H1 (cell line): ENCODE data around the gene EPB41L2. TPM values are rescaled to one million over a fixed set of nuclear protein-coding genes. Genes with fewer than 3 reads are reported as not detected.

Source experiments
- CHD1 ChIP-seq: IDR thresholded peaks from 2 replicates; pipeline ENCODE4 v1.6.1; 2012; ENCODE audit warnings: low read depth, low read length, improper control_type of control experiment
- CHD7 ChIP-seq: fragments of 300-600 bp; sonication (generic); IDR thresholded peaks from 2 replicates; pipeline ENCODE4 v1.7.1; 2012; ENCODE audit warnings: low read length, moderate library complexity, mild to moderate bottlenecking, inconsistent platforms; ENCODE audit not compliant: insufficient replicate concordance
- CREB1 ChIP-seq: IDR thresholded peaks from 2 replicates; pipeline ENCODE4 v1.6.1; 2012; ENCODE audit warnings: inconsistent platforms
- RXRA ChIP-seq: IDR thresholded peaks from 2 replicates; pipeline ENCODE4 v1.6.1; 2011; ENCODE audit warnings: low read depth, mild to moderate bottlenecking, low read length, moderate library complexity; ENCODE audit not compliant: insufficient read depth
- ZNF274 ChIP-seq: IDR thresholded peaks from 2 replicates; pipeline ENCODE4 v1.7.0; 2012; ENCODE audit warnings: low read length, borderline replicate concordance; ENCODE audit errors: extremely low read depth
- polyA plus RNA-seq, 7 experiments: library from polyadenylated mRNA; depleted of rRNA in 3 of 7; stranded (reverse) in 5 of 7; unstranded in 2 of 7; fragments of >200 nt in 5 of 7; fragments of 200-250 nt in 2 of 7; gene quantifications; 1 replicate in 5 of 7; 2 replicates in 1 of 7; 4 replicates in 1 of 7; pipeline versions ENCODE4 v1.2.1 to v1.2.3, GENCODE V29; 2011 to 2013; ENCODE audit warnings: missing spikeins in 2 of 7, mixed read lengths in 2 of 7
- total RNA-seq: library from RNA; stranded (reverse); fragmentation: NEBNext Ultra II Directional; extraction: Animal tissue kit (Norgen Biotek cat#: 25700); gene quantifications from 2 replicates; pipeline ENCODE4 v1.2.1, GENCODE V29; 2021
- TF ChIP-seq, protein P1 (sequence below): IDR thresholded peaks from 2 replicates; pipeline ENCODE4 v1.6.1; 2011; ENCODE audit warnings: low read length, improper control_type of control experiment

The EPB41L2 gene
- total and polyA plus RNA-seq, 2 of the 8 experiments (the other 6 are each of a cell fraction or from before 2014, with no cell fraction given): 22.5 to 123 TPM

GRCh38 chr6:130970839-130971410 is 92.1 kb downstream of the EPB41L2 start (continued):
- no peak for TF ChIP-seq CHD1
- TF ChIP-seq CREB1: no peak
- TF ChIP-seq, protein P1, sequence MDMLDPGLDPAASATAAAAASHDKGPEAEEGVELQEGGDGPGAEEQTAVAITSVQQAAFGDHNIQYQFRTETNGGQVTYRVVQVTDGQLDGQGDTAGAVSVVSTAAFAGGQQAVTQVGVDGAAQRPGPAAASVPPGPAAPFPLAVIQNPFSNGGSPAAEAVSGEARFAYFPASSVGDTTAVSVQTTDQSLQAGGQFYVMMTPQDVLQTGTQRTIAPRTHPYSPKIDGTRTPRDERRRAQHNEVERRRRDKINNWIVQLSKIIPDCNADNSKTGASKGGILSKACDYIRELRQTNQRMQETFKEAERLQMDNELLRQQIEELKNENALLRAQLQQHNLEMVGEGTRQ: no peak
- TF ChIP-seq RXRA: no peak
- TF ChIP-seq CHD7: no peak
- TF ChIP-seq ZNF274: no peak
